Activated naive CD8-positive, alpha-beta T cell treated with anti-CD3 and anti-CD28 coated beads for 36 hours (primary cell): ENCODE measurements around the gene KDM2A. TPM values are rescaled to one million over a fixed set of nuclear protein-coding genes. Genes with fewer than 3 reads are reported as not detected.

ENCODE experiments used
- DNase-seq: peaks from one replicate; pipeline ENCODE4 v3.0.0; 2021
- H3K27ac Mint-ChIP-seq: one replicate; pipeline ENCODE4 v1.8.0; 2022; ENCODE audit warnings: mild to moderate bottlenecking, moderate library complexity, mixed read lengths
- H3K27me3 Mint-ChIP-seq: one replicate; pipeline ENCODE4 v1.8.0; 2022; ENCODE audit warnings: mild to moderate bottlenecking, mixed read lengths
- H3K36me3 Mint-ChIP-seq: one replicate; pipeline ENCODE4 v1.8.0; 2021; ENCODE audit warnings: mild to moderate bottlenecking, mixed read lengths
- H3K4me1 Mint-ChIP-seq: one replicate; pipeline ENCODE4 v1.8.0; 2021; ENCODE audit warnings: mixed read lengths
- H3K4me3 Mint-ChIP-seq: one replicate; pipeline ENCODE4 v1.8.0; 2022; ENCODE audit warnings: mild to moderate bottlenecking, moderate library complexity, mixed read lengths
- H3K9me3 Mint-ChIP-seq: one replicate; pipeline ENCODE4 v1.8.0; 2022; ENCODE audit warnings: mixed read lengths
- total RNA-seq, 2 experiments: library from RNA; stranded (reverse); gene quantifications; one replicate each; pipeline ENCODE4 v1.2.3, GENCODE V29; 2021

The KDM2A gene
- total RNA-seq, 2 experiments from 2014 or later, result 77.4 to 80.9 TPM

- H3K27me3 Mint-ChIP-seq, result no peaks in the 10 kb centered on the region
- H3K9me3 Mint-ChIP-seq, result peaks cover 2% of the 10 kb centered on the region
- DNase-seq, result no peak
- H3K4me1 Mint-ChIP-seq, result peaks cover 42% of the 10 kb centered on the region
- H3K27ac Mint-ChIP-seq, result no peak overlapping the region
- no peak overlapping the region for H3K4me3 Mint-ChIP-seq
- H3K36me3 Mint-ChIP-seq, result peaks cover 56% of the 10 kb centered on the region
Observed at GRCh38 chr11:67290801-67291200, 171.7 kb downstream of the KDM2A start.

GRCh38 chr11:67291481-67292381, 172.7 kb downstream of the KDM2A start:
- no peak overlapping the region for H3K27ac Mint-ChIP-seq
- H3K4me1 Mint-ChIP-seq, result peaks cover 37% of the 10 kb centered on the region
- H3K27me3 Mint-ChIP-seq, result no peaks in the 10 kb centered on the region
- no peak for DNase-seq
- H3K9me3 Mint-ChIP-seq, result peaks cover 9% of the 10 kb centered on the region
- no peak overlapping the region for H3K4me3 Mint-ChIP-seq
- H3K36me3 Mint-ChIP-seq, result peaks cover 65% of the 10 kb centered on the region

DNA sequence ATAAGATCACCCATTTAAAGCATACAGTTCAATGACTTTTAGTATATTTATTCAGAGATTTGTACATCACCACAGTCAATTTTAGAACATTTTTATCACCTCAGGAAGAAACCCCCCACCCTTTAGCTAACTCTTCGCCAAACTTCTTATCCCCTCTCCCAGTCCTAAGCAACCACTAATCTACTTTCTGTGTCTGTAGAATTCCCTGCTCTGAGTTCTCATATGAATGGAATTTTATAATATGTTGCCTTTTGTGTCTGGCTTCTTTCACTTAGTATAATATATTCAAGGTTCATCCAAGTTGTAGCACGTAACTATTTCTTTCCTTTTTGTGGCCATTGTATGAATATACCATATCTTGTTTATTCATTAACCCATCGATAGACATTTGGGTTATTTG, 173.6 kb downstream of the KDM2A start:
- Mint-ChIP-seq H3K4me3 (no peak overlapping the region), H3K36me3 (peaks cover 65% of the 10 kb centered on the region), H3K9me3 (peaks cover 12% of the 10 kb centered on the region), H3K27me3 (no peaks in the 10 kb centered on the region), H3K4me1 (peaks cover 27% of the 10 kb centered on the region), H3K27ac (peak overlapping the region; percentile 49)
- no peak for DNase-seq

GRCh38 chr11:67293090-67293489, 174.0 kb downstream of the KDM2A start:
- Mint-ChIP-seq H3K36me3 (peaks cover 66% of the 10 kb centered on the region), H3K9me3 (peaks cover 12% of the 10 kb centered on the region), H3K27me3 (no peaks in the 10 kb centered on the region), H3K4me1 (peaks cover 23% of the 10 kb centered on the region), H3K27ac (peak overlapping the region; percentile 49), H3K4me3 (no peak overlapping the region)
- no peak for DNase-seq

- no peak for DNase-seq
- Mint-ChIP-seq H3K4me1 (peaks cover 25% of the 10 kb centered on the region), H3K9me3 (peaks cover 12% of the 10 kb centered on the region), H3K36me3 (peaks cover 60% of the 10 kb centered on the region), H3K27ac (no peak overlapping the region), H3K27me3 (no peaks in the 10 kb centered on the region), H3K4me3 (no peak overlapping the region)
Observed at GRCh38 chr11:67295846-67296245, 176.8 kb downstream of the KDM2A start.

DNA sequence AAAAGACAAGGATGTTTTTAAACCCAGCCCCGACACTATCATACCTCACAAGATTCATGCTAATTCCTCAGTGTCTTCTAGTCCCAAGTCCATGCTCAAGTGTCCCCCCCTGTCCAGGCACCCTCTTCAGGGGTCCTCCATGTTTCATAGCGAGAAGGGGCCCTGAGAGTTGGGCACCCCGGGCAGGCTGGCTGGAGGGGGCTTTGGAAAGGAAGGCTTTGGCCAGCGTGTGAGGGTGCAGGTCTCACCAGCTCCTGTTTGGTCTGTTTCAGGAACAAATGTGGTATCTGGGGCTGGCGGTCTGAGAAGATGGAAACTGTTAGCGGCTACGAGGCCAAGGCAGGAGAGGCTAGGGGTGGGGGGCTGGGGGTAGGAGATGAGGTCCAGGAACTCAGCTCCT, 179.7 kb downstream of the KDM2A start:
- H3K27me3 Mint-ChIP-seq, result no peaks in the 10 kb centered on the region
- peak overlapping the region; percentile 3 for H3K27ac Mint-ChIP-seq
- peaks cover 12% of the 10 kb centered on the region for H3K9me3 Mint-ChIP-seq
- H3K4me3 Mint-ChIP-seq, result peak overlapping the region; percentile 37
- peaks cover 42% of the 10 kb centered on the region for H3K36me3 Mint-ChIP-seq
- H3K4me1 Mint-ChIP-seq, result peaks cover 10% of the 10 kb centered on the region
- DNase-seq, result no peak

DNA sequence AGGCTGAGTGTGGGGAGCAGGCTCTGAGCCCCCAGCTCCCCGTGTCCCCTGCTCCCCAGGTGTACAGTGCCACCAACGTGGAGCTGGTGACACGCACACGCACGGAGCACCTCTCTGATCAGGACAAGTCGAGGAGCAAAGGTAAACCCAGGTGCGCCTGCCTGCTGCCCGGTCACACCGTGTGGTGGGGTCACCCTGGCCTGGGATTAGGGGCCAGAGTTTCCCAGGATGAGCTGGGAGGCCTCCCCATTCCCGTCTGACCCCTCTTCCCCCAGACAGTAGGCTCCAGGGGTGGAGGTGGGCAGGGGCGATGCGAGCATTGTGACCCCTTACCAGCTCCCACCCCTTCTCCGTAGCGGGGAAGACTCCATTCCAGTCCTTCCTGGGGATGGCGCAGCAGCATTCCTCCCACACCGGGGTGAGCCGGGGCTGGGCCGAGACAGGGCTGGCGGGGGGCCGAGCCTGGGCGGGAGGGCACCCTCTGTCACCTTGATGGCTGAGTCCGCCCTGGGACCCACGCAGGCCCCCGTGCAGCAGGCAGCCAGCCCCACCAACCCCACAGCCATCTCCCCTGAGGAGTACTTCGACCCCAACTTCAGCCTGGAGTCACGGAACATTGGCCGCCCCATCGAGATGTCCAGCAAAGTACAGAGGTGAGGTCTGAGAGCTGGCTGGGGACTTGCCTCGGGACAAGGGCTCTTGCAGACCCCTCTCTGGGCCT, 180.6 kb downstream of the KDM2A start:
- no peak for DNase-seq
- peaks cover 35% of the 10 kb centered on the region for H3K36me3 Mint-ChIP-seq
- no peaks in the 10 kb centered on the region for H3K27me3 Mint-ChIP-seq
- no peak overlapping the region for H3K27ac Mint-ChIP-seq
- H3K4me1 Mint-ChIP-seq, result peaks cover 7% of the 10 kb centered on the region
- no peak overlapping the region for H3K4me3 Mint-ChIP-seq
- H3K9me3 Mint-ChIP-seq, result peaks cover 12% of the 10 kb centered on the region

DNA sequence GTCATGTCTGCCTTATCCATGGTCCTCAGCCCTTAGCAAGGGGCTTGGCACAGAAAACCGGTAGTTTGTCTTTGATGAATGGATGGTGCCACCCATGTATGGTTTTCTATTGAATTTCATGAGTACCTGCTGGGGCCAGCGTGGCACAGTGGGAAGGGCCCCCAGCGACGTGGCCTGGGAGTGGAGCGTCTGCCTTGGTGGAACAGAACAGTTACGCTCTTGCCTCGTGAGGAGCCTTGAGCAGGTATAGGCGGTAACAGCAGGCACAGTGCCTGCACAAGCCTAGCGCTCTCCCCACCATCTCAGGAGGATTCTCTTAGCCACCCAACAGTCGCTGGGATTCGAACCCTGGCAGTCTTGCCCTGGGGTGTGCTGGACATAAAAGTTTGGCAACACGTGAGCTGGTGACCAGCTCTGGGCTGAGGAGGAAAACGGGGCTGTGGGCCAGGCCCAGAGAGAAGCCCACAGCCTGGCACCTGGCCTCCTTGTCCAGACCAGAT, 181.2 kb downstream of the KDM2A start:
- Mint-ChIP-seq H3K9me3 (peaks cover 12% of the 10 kb centered on the region), H3K36me3 (peaks cover 28% of the 10 kb centered on the region), H3K27ac (no peak overlapping the region), H3K27me3 (no peaks in the 10 kb centered on the region), H3K4me1 (peaks cover 7% of the 10 kb centered on the region), H3K4me3 (no peak overlapping the region)
- no peak for DNase-seq

GRCh38 chr11:67300756-67301312, 181.8 kb downstream of the KDM2A start:
- peaks cover 24% of the 10 kb centered on the region for H3K36me3 Mint-ChIP-seq
- DNase-seq, result no peak

DNA sequence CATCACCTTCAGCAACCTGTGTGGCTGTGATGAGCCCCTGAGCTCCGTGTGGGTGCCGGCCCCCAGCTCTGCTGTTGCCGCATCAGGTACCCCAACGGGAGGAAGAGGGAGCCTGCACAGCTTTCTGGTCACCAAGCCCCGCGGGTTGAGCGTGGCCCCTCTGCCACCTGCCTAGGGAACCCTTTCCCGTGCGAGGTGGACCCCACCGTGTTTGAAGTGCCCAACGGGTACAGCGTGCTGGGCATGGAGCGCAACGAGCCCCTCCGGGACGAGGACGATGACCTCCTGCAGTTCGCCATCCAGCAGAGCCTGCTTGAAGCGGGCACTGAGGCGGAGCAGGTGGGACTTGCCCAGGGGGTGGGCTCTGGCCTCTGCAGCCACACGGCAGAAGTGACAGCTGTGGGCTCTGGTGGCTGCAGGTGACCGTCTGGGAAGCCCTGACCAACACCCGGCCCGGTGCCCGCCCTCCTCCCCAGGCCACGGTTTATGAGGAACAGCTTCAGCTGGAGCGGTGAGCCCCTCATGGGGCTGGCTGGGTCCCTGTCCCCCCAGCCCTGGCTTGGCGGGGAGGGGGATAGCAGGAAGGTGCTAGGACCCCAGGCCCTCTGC, 182.4 kb downstream of the KDM2A start:
- DNase-seq, result no peak

More at GRCh38 chr11:67300756-67301312, 181.8 kb downstream of the KDM2A start:
- Mint-ChIP-seq H3K27ac (no peak overlapping the region), H3K4me1 (peaks cover 7% of the 10 kb centered on the region), H3K4me3 (no peak overlapping the region), H3K9me3 (peaks cover 10% of the 10 kb centered on the region), H3K27me3 (no peaks in the 10 kb centered on the region)

DNA sequence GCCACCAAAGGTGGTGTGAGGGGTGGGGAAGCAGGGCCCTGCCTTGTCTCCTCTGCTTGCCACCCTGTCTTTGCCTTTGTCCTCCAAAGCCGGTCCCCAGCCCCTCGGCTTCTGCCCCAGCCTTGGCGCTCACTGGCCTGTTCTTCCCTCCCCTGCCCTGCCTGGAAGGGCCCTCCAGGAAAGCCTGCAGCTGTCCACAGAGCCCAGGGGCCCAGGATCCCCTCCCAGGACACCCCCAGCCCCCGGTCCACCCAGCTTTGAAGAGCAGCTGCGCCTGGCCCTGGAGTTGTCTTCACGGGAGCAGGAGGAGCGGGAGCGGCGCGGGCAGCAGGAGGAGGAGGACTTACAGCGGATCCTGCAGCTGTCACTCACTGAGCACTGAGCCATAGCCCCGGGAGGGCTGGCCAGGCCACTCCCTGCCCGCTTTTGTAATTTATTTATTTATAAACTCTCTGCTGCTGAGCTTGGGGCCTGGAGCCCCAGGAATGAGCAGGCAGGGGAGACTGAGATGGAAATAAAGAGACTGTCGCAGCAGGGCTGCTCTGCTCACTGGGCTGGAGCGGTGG, 183.0 kb downstream of the KDM2A start:
- no peaks in the 10 kb centered on the region for H3K9me3 Mint-ChIP-seq
- DNase-seq, result no peak
- peak overlapping the region; percentile 37 for H3K4me3 Mint-ChIP-seq
- H3K4me1 Mint-ChIP-seq, result peaks cover 7% of the 10 kb centered on the region
- no peak overlapping the region for H3K27ac Mint-ChIP-seq
- H3K27me3 Mint-ChIP-seq, result no peaks in the 10 kb centered on the region
- peaks cover 12% of the 10 kb centered on the region for H3K36me3 Mint-ChIP-seq

More for the DNA sequence above, 182.4 kb downstream of the KDM2A start:
- Mint-ChIP-seq H3K4me3 (no peak overlapping the region), H3K27me3 (no peaks in the 10 kb centered on the region), H3K9me3 (peaks cover 4% of the 10 kb centered on the region), H3K36me3 (peaks cover 18% of the 10 kb centered on the region), H3K27ac (no peak overlapping the region), H3K4me1 (peaks cover 7% of the 10 kb centered on the region)

GRCh38 chr11:67302571-67303131, 183.6 kb downstream of the KDM2A start:
- no peaks in the 10 kb centered on the region for H3K27me3 Mint-ChIP-seq
- peaks cover 7% of the 10 kb centered on the region for H3K4me1 Mint-ChIP-seq
- H3K27ac Mint-ChIP-seq, result no peak overlapping the region
- H3K36me3 Mint-ChIP-seq, result peaks cover 7% of the 10 kb centered on the region
- peak overlapping the region; percentile 48 for H3K4me3 Mint-ChIP-seq
- DNase-seq, result no peak
- no peaks in the 10 kb centered on the region for H3K9me3 Mint-ChIP-seq

DNA sequence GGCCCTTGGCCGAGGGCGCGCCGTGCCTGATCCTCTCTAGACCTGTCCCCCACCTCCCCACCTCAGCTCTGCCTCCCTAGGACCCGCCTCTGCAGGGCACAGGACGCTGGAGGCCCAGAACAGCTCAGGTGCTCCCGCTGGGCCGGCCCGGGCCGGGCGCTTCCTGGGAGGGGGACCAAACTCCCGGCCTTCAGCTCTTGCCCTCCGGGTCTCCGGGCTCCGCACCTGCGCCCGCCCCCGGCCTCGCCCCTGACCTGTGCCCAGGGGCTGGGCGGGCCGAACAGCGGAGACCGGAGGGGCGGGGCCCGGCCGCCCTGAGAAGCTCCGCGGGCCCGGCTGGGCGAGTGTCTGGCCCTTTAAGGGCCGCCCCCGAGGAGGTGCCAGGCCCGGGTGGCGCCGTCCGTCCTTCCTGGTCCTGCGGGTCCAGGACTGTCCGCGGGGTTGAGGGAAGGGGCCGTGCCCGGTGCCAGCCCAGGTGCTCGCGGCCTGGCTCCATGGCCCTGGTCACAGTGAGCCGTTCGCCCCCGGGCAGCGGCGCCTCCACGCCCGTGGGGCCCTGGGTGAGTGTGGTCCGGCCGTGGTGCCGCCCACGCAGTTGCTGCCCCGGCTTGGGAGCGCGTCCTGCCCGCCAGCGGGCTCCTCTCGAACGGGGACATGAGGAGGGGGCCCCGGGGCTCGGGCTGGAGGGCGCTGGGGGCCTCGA, 184.2 kb downstream of the KDM2A start, which contains the start of gene SSH3:
SSH3 (plus strand) TSS at position 399 of the 703 bp plus-strand sequence; CDS start at position 495, 96 bp downstream.
- Mint-ChIP-seq H3K4me3 (peak within 1 kb of the TSS; percentile 57), H3K27me3 (no peaks in the 10 kb centered on the region), H3K36me3 (peaks cover 2% of the 10 kb centered on the region), H3K9me3 (no peaks in the 10 kb centered on the region), H3K4me1 (peaks cover 6% of the 10 kb centered on the region), H3K27ac (no peak within 1 kb of the TSS)
- DNase-seq, result peak; percentile 53
